ENCODE data around the gene KCMF1. TPM values are rescaled to one million over a fixed set of nuclear protein-coding genes. Genes with fewer than 3 reads are reported as not detected.

Gene KCMF1
- total and polyA plus RNA-seq, 4 donors: 10.5 to 45.4 (median 23.1) TPM

DNA sequence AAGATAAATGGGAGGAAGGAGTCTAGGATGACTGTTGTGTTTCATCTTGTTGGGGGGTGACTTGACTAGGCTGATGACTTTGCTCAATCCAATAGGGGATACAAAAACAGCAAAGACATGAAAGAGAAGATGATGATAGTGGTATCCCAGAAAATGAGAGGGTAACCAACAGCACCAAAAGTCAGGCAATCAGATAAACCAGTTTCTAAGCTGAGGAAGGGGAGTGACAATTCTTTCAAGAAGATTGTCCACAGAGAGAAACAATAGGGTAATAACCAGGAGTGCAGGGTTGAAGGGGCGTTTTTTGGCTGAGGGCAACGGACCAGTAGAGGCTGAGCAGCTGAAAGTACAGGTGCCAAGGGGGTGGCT, 7.7 kb upstream of the KCMF1 start (continued):
- TF ChIP-seq, protein P1, sequence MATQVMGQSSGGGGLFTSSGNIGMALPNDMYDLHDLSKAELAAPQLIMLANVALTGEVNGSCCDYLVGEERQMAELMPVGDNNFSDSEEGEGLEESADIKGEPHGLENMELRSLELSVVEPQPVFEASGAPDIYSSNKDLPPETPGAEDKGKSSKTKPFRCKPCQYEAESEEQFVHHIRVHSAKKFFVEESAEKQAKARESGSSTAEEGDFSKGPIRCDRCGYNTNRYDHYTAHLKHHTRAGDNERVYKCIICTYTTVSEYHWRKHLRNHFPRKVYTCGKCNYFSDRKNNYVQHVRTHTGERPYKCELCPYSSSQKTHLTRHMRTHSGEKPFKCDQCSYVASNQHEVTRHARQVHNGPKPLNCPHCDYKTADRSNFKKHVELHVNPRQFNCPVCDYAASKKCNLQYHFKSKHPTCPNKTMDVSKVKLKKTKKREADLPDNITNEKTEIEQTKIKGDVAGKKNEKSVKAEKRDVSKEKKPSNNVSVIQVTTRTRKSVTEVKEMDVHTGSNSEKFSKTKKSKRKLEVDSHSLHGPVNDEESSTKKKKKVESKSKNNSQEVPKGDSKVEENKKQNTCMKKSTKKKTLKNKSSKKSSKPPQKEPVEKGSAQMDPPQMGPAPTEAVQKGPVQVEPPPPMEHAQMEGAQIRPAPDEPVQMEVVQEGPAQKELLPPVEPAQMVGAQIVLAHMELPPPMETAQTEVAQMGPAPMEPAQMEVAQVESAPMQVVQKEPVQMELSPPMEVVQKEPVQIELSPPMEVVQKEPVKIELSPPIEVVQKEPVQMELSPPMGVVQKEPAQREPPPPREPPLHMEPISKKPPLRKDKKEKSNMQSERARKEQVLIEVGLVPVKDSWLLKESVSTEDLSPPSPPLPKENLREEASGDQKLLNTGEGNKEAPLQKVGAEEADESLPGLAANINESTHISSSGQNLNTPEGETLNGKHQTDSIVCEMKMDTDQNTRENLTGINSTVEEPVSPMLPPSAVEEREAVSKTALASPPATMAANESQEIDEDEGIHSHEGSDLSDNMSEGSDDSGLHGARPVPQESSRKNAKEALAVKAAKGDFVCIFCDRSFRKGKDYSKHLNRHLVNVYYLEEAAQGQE (IDR thresholded peaks at IDR 0.05): no peak

GRCh38 chr2:84963692-84964405, 7.1 kb upstream of the KCMF1 start:
- 53% methylated on average over 9 of the region's 9 CpGs for WGBS
- Histone ChIP-seq H3K4me1 (ENCODE audit: control insufficient read depth in 4 of 4, insufficient read depth in 4 of 4, low read length in 3 of 4) (peaks cover 2 to 24% (median 18%) of the 10 kb centered on the region in 4 donors), H3K4me3 (ENCODE audit: low read depth in 1 of 3, low read length in 3 of 3) (no peak overlapping the region), H3K9ac (ENCODE audit: low read depth in 1 of 2, low read length in 2 of 2) (no peak overlapping the region), H3K27ac (ENCODE audit: low read depth in 1 of 2, low read length in 2 of 2) (peak overlapping the region; percentile 71 to 73), H3K27me3 (ENCODE audit: control insufficient read depth in 4 of 4, insufficient read depth in 4 of 4, low read length in 3 of 4) (no peaks in the 10 kb centered on the region), H3K9me3 (ENCODE audit: control insufficient read depth in 4 of 4, low read length in 3 of 4) (no peaks in the 10 kb centered on the region), H3K36me3 (ENCODE audit: control insufficient read depth in 4 of 4, insufficient read depth in 3 of 4, low read depth in 1 of 4, low read length in 3 of 4) (peaks cover 0 to 2% (median 0%) of the 10 kb centered on the region in 4 donors)
- TF ChIP-seq ZBTB33 (IDR thresholded peaks at IDR 0.05) (peak; percentile 88), HNF4G (IDR thresholded peaks at IDR 0.05) (peak; percentile 60), NR2F2 (IDR thresholded peaks at IDR 0.05) (no peak), TAF1 (conservative IDR thresholded peaks at IDR 0.05) (no peak), ATF3 (IDR thresholded peaks at IDR 0.05) (no peak), JUND (IDR thresholded peaks at IDR 0.05) (peak; percentile 28 to 88), RXRA (IDR thresholded peaks at IDR 0.05) (peak; percentile 86 to 95), HNF4A (conservative IDR thresholded peaks at IDR 0.05) (peak; percentile 88 to 93), GABPA (IDR thresholded peaks at IDR 0.05 in 1 of 2, conservative IDR thresholded peaks at IDR 0.05 in 1 of 2) (no peak), FOXA2 (IDR thresholded peaks at IDR 0.05) (peak; percentile 75), FOXA1 (IDR thresholded peaks at IDR 0.05) (no peak), RAD21 (IDR thresholded peaks at IDR 0.05) (peak; percentile 18 to 25), EGR1 (IDR thresholded peaks at IDR 0.05; ENCODE audit: low read depth in 2 of 2) (peak in 1 of 2 donors; percentile 20), YY1 (IDR thresholded peaks at IDR 0.05) (peak; percentile 78), SP1 (IDR thresholded peaks at IDR 0.05) (peak; percentile 74)
- TF ChIP-seq, protein P2, sequence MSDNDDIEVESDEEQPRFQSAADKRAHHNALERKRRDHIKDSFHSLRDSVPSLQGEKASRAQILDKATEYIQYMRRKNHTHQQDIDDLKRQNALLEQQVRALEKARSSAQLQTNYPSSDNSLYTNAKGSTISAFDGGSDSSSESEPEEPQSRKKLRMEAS (IDR thresholded peaks at IDR 0.05): peak; percentile 93
- TF ChIP-seq, protein P1 (IDR thresholded peaks at IDR 0.05): peak; percentile 64
- TF ChIP-seq, protein P3, sequence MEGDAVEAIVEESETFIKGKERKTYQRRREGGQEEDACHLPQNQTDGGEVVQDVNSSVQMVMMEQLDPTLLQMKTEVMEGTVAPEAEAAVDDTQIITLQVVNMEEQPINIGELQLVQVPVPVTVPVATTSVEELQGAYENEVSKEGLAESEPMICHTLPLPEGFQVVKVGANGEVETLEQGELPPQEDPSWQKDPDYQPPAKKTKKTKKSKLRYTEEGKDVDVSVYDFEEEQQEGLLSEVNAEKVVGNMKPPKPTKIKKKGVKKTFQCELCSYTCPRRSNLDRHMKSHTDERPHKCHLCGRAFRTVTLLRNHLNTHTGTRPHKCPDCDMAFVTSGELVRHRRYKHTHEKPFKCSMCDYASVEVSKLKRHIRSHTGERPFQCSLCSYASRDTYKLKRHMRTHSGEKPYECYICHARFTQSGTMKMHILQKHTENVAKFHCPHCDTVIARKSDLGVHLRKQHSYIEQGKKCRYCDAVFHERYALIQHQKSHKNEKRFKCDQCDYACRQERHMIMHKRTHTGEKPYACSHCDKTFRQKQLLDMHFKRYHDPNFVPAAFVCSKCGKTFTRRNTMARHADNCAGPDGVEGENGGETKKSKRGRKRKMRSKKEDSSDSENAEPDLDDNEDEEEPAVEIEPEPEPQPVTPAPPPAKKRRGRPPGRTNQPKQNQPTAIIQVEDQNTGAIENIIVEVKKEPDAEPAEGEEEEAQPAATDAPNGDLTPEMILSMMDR (IDR thresholded peaks at IDR 0.05; ENCODE audit: low read depth, low read length, missing input control): no peak
- no peak for DNase-seq (ENCODE audit: low spot score)
